ENCODE measurements around the gene SLC6A19. TPM values are rescaled to one million over a fixed set of nuclear protein-coding genes. Genes with fewer than 3 reads are reported as not detected.

The SLC6A19 gene
- total and polyA plus RNA-seq, 9 of the 15 experiments (the other 6 are each of a cell fraction or from before 2014, with no cell fraction given) = 0.03 to 1.6 (median 0.59) TPM

DNA sequence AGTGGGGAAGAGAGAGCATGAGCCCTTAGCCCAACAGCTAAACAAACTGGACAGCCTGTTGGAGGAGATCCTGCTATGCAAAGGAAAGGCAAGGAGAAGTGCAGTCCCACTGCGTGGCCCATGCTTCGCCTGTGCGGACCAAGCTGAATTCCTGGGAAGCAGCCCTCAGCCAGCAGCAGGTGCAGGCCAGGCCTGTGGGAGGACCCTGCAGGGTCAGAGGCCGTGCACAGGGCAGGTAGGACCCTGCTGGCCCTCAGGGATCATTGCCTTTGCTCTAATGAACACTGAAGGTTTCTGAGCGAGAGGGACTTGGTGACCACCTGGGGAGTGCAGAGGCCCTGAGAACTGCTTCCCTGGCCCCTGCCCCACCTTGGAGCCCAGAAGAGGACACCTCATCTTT is 6.0 kb upstream of the SLC6A19 start:
- FAIRE-seq (no peak), DNase-seq (ENCODE audit: extremely low read depth in 1 of 4, low spot score in 3 of 4) (no peak), ATAC-seq (no peak)
- POLR2A ChIA-PET = interaction anchor here (0.8 kb wide), 1 partner anchor 277 kb away, joined by 3 read pairs; no protein-coding TSS in a partner anchor
- Histone ChIP-seq H3K4me3 (no peak overlapping the region), H3K4me1 (replicated peaks in 1 of 2; ENCODE audit: control insufficient read depth in 2 of 2, insufficient read depth in 2 of 2, low read length in 2 of 2) (peaks cover 37 to 56% of the 10 kb centered on the region in 2 experiments), H3K9ac (ENCODE audit: insufficient read depth in 1 of 2, low read depth in 2 of 2, low read length in 2 of 2) (no peak overlapping the region), H3K4me2 (ENCODE audit: insufficient read depth, low read length) (no peak overlapping the region), H2AFZ (ENCODE audit: low read depth, low read length) (no peak overlapping the region), H3K9me1 (ENCODE audit: control insufficient read depth, insufficient read depth, low read length) (no peaks in the 10 kb centered on the region), H3K9me3 (replicated peaks; ENCODE audit: control insufficient read depth, insufficient read depth, low read depth, low read length) (no peaks in the 10 kb centered on the region; the same call in 1 of the 2 replicates), H4K20me1 (replicated peaks; ENCODE audit: control insufficient read depth, insufficient read depth, low read length) (no peaks in the 10 kb centered on the region), H3K79me2 (ENCODE audit: control insufficient read depth, insufficient read depth, low read length) (no peaks in the 10 kb centered on the region), H3K27ac (ENCODE audit: extremely low read depth, low read depth, low read length) (no peak overlapping the region), H3K27me3 (ENCODE audit: control insufficient read depth in 2 of 2, insufficient read depth in 2 of 2, low read length in 2 of 2) (no peaks in the 10 kb centered on the region; a peak in 1 of 5 replicates), H3K36me3 (ENCODE audit: control insufficient read depth, insufficient read depth, low read length) (no peaks in the 10 kb centered on the region)
- CTCF ChIA-PET (ENCODE audit: low intra/inter-chr PET ratio) = no interaction called here
- 67% methylated on average over 5 of the region's 5 CpGs for WGBS (ENCODE audit: insufficient coverage, low coverage, missing lambda C conversion rate)
- BruUV-seq (replicated peaks) = no TSS peak
- intact Hi-C loops (cut with micrococcal nuclease) (no loop called here), in situ Hi-C loops (cut with MboI) (no loop called here)
- TF ChIP-seq ZNF57 (CRISPR knock-in tag; IDR thresholded peaks at IDR 0.05) (no peak), TAF7 (tag; IDR thresholded peaks at IDR 0.05) (no peak), MAX (CRISPR knock-in tag; IDR thresholded peaks at IDR 0.05) (no peak), ARHGAP35 (IDR thresholded peaks at IDR 0.05; ENCODE audit: partially characterized antibody) (no peak), ZNF316 (IDR thresholded peaks at IDR 0.05) (no peak), BHLHE40 (IDR thresholded peaks at IDR 0.05; ENCODE audit: low read length) (no peak), CREB5 (CRISPR knock-in tag; IDR thresholded peaks at IDR 0.05) (no peak), GTF2E2 (tag; IDR thresholded peaks at IDR 0.05) (no peak), STAG1 (CRISPR knock-in tag; IDR thresholded peaks at IDR 0.05; ENCODE audit: borderline replicate concordance) (no peak), KLF1 (tag; IDR thresholded peaks at IDR 0.05) (no peak), CBFA2T2 (conservative IDR thresholded peaks at IDR 0.05) (no peak), SMAD1 (IDR thresholded peaks at IDR 0.05; ENCODE audit: low read depth, low read length, partially characterized antibody) (no peak), RBFOX2 (IDR thresholded peaks at IDR 0.05; ENCODE audit: low read depth, low read length) (no peak), NR2C1 (IDR thresholded peaks at IDR 0.05) (no peak), NR2C1 (tag; IDR thresholded peaks at IDR 0.05) (no peak)
- TF ChIP-seq, protein P1, sequence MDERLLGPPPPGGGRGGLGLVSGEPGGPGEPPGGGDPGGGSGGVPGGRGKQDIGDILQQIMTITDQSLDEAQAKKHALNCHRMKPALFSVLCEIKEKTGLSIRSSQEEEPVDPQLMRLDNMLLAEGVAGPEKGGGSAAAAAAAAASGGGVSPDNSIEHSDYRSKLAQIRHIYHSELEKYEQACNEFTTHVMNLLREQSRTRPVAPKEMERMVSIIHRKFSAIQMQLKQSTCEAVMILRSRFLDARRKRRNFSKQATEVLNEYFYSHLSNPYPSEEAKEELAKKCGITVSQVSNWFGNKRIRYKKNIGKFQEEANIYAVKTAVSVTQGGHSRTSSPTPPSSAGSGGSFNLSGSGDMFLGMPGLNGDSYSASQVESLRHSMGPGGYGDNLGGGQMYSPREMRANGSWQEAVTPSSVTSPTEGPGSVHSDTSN (CRISPR knock-in tag; IDR thresholded peaks at IDR 0.05; ENCODE audit: low read depth) = no peak
- TF ChIP-seq, protein P1 (tag; conservative IDR thresholded peaks at IDR 0.05; ENCODE audit: low read depth) = no peak
- TF ChIP-seq, protein P2, sequence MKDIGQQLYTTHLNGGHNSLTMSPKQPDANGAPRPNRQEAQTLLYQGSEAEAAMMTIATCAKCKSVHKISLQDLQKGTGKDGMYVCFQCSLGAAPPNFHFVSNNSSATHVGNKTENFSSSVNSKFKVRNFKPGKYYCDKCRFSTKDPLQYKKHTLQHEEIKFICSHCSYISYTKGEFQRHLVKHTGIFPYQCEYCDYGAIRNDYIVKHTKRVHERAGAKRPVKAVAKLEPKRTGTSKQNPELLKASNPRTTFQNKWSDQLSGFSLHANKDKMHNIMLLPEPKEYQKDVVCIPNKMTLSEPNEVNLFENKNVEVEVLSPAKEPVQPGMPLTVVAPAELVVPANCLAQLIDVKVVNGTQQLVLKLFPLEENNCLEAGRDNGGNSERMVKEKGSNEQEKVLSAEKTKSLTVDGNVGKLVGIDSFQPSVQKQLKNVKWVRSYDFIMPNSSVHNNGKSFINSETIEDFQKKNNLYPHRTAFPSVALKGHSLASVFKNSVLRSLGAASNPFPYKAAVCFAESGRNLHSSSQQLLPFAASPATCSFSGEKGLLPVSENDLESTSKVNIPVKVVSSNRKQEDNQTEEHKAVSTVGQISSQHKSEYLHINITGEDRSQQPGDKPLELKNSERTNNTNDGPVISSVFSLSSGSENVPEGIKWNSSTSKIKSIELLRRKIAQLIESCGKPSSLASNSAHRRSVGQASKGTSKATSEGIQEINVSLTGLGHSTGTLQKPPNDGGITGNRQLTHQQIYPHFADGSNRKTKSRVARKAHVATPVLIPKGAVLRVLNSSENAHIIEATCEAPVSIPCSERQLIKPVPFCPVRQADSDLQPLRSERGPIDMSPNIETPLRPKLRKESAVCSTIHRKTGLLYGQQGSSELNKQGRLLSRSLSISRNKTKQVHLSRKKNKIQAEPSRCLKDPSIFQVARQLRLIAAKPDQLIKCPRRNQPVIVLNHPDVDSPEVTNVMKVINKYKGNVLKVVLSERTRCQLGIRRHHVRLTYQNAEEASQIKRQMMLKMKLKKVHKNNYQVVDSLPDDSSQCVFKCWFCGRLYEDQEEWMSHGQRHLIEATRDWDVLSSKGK (CRISPR knock-in tag; IDR thresholded peaks at IDR 0.05) = no peak

Data from K562 (cell line).